ENCODE measurements around the gene CCDC57.
A peak's percentile ranks its signal among the peaks of the same experiment; 100 is the strongest.

The CCDC57 gene

DNA sequence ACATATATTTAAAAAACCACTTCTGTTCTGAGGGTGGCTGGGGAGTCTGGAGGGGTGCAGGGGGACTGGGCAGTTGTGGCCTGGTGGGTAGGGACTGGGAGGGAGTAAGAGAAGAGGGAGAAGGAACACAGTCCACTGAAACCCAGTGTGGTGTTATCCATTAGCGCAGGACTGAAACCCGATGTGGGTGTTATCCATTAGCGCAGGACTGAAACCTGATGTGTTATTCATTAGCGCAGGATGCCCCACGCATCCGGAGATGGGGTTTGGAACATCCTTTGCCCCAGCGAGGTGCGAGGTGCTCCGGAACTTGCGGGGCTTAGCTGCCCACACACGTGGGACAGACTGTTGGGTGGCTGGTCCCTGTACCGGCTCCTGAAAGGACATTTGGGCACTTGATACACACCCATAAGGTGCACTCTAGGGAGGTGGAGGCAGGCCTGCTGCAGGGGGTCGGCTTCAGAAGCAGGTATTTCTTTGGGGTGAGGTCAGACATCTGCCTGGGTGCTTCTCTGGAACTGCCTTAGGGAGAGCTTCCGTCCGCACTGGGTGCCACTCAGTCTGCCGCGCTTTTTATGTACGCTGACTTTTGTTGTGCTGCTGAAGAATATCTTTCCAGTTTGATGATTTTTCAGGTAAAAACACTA is 94.4 kb downstream of the CCDC57 start:
- no peak for DNase-seq

DNA sequence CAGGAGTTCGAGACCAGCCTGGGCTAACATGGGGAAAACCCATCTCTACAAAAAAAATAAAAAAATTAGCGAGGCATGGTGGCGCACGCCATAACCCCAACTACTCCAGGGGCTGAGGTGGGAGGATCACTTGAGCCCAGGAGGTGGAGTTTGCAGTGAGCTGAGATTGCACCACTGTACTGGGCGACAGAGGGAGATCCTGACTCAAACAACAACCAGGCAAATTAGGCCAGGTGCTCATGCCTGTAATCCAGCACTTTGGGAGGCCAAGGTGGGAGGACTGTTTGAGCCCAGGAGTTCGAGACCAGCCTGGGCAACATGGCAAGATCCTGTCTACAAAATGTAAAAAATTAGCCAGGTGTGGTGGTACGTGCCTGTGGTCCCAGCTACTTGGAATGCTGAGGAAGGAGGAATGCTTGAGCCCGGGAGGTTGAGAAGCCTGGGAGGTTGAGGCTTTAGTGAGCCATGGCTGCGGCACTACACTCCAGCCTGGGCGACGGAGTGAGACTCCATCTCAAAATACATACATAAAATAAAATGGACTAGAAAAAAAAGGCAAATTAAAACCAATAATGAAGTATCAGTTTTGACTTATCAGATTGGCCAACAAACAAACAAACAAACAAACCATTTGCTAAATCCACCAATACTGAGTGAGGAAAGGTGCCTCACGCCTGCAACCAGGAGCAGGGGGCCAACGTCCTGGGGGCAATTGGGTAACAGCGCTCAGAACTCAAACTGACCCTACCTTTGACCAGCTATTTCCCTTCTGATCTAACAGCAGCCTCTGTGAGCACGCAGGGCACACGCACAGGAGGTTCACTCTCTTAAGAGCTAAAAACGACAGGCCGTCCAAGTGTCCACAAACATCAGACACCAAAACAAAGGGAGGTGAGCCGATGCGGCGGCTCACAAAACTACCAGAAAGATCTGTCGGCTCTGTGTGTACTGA is 95.2 kb downstream of the CCDC57 start:
- DNase-seq = no peak

GRCh38 chr17:82116246-82116645 is 96.4 kb downstream of the CCDC57 start:
- no peak for DNase-seq

- no peak for DNase-seq
Measured at GRCh38 chr17:82114872-82115271, 97.8 kb downstream of the CCDC57 start.

DNA sequence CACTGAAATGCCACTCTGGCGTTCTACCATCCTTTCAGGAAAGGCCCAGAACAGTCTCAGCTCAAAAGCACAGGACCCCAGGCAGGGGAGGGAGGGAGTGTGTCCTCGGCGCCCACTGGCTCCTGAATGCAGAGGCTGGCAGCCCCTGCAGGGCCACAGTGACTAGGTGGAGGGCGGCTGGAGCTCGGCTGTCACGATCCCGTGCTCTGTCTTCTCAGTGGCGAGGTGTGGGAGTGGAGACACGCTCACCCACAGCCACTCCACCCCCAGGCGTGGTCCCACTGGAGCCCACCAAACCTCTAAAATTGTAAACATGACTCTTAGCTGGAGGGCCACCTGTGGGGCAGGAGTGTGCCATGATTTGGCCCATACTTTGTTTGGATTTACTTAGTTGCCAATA is 98.2 kb downstream of the CCDC57 start:
- DNase-seq = no peak

DNA sequence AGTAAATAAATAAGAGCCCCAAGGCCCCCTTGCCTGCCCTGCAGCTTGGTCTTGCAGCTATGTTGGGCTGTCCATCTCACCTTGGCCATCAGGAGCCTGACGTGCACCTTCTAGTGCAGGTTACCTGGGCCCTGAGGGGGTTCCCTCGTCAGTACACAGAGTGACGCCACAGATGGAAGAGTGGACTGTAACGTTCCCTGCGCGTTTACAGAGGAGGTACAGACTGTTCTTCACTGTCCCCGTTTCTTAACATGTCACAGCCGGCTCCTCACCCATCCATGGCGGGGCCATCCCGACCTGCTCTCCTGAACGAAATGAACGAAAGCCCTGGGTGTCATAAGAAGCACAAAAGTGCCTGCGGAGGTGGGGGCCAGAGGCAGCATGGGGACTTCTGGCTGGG is 98.7 kb downstream of the CCDC57 start:
- no peak for DNase-seq

- DNase-seq = no peak
Measured at GRCh38 chr17:82113422-82113821, 99.2 kb downstream of the CCDC57 start.

DNA sequence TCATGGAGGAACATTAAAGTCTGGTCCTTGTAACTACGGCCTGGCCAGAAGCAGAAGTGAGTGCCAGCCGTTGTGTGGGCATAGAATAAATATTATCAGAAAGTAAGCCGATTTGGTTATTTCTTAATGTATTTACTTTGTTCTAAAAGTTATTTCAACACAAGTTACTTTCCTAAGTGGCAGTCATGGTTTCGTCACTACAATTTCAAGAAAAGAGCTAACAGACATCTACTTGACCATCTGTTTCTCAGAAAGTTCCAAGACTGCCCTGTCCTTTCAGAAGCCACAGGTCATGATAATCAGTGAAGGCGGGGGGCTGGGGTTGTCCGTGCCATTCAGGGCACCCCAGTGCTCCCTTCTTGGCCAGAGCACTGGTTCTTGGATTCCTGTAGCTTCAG is 99.7 kb downstream of the CCDC57 start:
- DNase-seq = no peak

DNA sequence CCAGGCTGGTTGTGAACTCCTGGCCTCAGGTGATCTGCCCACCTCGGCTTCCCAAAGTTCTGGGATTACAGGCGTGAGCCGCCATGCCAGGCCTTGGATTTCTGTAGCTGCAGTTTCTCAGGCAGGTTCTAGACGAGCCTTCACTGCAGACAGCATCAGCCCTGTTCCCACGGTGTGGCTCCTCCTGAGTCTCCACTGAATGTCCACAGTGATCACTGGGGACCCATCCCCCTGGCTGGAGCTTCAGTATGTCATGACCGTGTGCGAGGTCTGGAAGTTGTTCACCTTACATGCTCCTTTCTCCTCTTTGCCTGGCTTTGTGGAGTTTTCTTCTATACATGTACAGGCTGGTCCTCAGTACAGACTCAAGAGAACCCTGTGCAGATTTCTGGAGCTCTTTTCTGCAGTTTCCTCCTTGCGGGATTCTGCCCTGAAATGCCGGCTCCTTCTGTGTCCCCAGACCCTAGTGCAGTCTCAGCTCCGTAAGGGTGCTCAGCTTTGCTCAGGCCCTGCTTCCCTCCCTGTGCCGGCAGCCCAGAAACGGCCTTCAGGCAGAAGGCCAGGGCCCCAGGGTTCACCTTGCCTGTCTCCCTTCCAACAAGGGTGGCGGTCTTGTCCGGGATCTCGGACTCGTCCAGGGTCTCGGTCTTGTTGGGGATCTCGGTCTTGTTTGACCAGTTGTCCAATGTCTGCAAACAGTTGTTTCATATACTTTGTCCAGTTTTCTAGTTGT is 100.3 kb downstream of the CCDC57 start:
- DNase-seq = no peak

DNA sequence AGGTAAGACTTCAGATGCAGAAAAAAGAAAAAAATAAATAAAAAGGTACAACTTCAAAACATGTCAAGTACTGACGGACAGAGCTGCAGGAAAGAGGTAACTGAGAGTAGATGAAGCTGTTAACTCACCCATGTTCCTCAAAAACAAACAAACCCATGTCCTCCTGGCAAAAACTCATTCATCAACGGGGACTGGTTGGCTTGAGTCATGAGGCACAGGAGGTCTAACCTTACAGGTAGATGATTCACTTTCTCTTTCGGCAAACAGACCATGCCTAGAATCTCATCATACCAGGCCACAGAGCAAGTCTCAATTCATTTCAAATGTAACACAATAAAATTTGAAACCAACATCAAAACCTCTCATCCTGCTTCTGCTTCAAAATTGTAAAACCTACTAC is 102.3 kb downstream of the CCDC57 start:
- no peak for DNase-seq

GRCh38 chr17:82108961-82109475 is 103.6 kb downstream of the CCDC57 start:
- no peak for DNase-seq

GRCh38 chr17:82108496-82108945 is 104.1 kb downstream of the CCDC57 start:
- DNase-seq = no peak

DNA sequence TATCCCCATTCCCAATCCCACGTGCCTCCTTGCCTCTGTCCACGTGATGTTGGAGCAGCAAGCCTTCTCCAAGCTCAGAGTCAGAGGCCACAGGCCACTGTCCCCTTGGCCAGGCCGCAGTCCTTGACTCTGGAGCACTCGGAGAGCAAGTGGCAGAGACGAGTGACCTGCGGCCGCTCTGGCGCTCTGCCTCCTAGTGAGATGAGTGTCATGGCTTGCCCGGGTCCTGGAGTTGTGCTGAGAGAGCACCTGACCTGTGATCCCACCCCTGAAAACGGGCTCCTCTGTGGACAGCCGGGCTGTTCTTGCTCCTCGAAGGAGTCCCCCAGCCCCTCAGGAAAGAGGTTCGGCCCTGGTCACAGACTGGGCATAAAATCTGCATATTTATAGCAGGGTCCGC is 104.6 kb downstream of the CCDC57 start:
- DNase-seq = no peak

DNA sequence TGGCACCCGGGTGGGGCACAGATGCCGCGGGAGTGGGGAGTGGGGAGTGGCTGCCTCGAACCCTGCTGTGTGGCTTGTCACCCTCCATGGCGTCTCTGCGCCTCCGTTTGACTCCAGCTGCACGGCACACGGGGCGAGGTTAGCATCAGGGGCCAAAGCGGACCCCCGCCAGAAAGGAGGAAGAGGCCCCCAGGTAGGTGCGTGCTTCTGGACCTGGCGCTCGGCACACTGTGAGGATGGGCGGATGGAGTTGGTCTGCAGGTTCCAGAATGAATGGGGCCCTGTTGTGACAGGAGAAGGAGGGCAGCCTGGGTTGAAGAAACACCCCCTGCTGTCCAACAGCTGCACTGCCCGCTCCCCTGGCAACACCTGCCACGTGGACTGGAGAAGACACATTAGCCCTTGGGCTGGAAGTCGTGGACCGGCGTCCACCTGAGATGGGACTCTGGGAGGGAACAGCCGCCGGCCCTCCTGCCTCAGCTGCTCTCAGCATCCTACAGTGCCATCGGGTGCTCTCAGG is 105.2 kb downstream of the CCDC57 start:
- no peak for DNase-seq

- no peak for DNase-seq
Measured at GRCh38 chr17:82106688-82107305, 105.8 kb downstream of the CCDC57 start.

DNA sequence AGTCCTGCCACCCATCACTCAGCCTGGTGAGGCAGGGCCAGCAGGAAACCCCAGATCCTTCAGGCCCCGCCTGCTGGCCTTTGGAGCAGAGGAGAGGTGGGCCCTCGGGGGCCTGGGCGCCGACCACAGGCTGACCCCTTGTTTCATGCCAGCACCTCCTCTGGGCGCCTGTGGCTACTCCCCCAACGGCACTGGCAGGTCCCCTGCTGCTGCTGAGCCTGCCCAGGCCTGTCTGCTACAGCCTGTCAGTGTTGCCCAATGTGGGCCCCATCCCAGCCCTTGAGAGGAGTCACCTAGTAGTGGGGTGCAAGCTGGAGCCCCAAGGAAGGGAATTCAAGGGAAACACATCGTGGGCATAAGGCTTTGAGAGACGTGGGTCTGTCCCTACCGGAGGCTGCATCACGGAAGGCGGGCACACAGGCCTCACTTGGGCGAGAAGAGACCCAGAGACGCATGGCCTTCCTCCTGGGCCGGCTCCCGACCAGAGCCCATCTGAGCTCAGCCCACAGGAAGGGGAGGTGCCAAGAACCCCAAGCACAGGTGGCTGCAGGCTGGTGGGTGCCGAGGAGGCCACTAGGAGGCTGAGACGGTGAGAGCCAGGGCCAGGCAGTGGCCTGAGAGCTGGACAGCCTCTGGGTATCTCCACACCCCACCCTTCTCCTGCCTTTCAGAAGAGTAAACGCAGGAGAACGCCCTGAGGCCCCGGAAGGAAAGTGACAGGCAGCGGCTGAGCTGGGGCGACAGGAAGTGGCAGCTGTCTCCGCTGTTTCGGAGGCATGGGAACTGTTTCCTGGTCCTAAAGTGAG is 106.6 kb downstream of the CCDC57 start:
- peak; percentile 90 for DNase-seq

DNA sequence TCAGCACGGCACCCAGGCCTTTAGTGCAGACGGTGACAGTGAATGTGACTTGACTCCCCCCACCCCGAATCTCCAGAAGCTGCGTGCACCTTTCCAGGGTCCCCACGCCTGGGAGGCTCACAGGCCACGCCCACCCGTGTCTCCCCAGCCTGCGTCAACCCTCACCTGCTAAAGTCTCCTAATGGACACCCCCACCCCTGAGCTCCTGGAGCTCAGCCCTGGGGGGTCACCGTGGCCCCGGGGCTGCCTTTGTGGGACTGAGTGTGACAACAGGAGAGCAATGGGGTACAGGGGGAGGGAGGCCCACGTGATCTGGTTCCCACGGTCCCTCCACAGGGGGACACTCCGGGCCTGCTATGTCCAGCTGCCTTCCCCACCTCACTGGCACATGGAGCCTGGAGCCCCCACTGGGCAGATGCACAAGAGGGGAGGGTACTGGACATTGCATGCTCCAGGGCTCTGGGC is 107.2 kb downstream of the CCDC57 start:
- DNase-seq = no peak

GRCh38 chr17:82104797-82105416 is 107.7 kb downstream of the CCDC57 start:
- DNase-seq = no peak

DNA sequence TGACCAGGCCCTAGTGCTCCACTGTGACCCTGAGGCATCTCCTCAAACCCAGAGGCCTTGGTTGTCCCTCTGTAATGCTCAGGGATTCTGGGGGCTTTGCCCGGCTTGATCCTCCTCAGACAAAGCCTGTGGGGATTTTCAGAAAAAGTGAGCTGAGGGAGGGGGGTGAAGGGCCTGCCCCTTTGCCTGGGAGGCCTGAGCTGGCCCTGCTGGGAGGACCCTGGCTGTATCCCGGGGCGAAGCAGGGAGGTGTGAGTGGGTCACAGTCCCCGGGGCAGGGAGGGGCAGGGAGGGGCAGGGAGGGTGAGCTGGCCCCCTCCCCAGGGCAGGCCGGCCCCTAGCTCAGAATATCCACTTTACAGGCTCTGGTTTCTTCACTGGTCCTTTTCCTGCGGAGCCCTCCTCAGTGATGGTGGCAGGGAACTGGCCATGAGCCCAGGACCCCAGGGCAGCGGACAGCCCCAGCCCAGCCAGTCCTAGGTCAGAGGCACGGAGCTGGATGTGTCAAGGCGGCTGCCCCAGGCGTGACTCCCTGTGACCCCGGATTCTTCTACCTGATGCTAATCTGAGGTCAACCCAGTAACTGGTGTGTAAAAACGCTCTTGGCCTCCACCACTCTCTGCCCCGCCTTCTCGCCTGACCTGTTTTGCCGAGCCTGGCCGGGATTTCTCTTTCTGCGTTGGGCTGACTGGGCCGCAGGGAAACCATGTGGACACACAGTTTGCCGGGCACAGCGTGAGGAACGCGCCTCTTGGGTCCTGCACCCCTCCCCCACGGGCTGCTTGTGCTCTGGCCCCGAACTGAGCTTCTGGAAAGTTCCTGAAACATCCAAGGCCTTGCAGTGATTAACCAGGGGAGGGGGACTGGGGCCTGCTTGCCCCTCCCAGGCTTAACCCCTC is 108.8 kb downstream of the CCDC57 start:
- DNase-seq = no peak

All from SHP77 treated with DMSO at 0.1 percent for 48 hours (cell line).